ENCODE results near the gene RDX. TPM values are rescaled to one million over a fixed set of nuclear protein-coding genes. Genes with fewer than 3 reads are reported as not detected.
A peak's percentile ranks its signal among the peaks of the same experiment; 100 is the strongest.

The RDX gene
- polyA plus RNA-seq: 10 to 100 TPM in 1 of 4 donors, 1 to 10 TPM in 3; 1.6 to 60.6 (median 6.7) TPM
- long read RNA-seq, donor 1, full-length matches to known transcripts: 9 of 27 reads
- long read RNA-seq, donor 1, partial matches to known transcripts: 18 of 27 reads
- long read RNA-seq, donor 1, other reads (novel, unspliced or antisense): 0 of 27 reads
- long read RNA-seq, donor 2: 0 reads
- long read RNA-seq, donor 3, partial matches to known transcripts: 20 of 21 reads
- long read RNA-seq, donor 3, other reads (novel, unspliced or antisense): 0 of 21 reads
- long read RNA-seq, donor 4: 0 reads
- long read RNA-seq, donor 5, partial matches to known transcripts: 0 of 1 reads
- long read RNA-seq, donor 5, other reads (novel, unspliced or antisense): 0 of 1 reads
- long read RNA-seq, donor 6, full-length matches to known transcripts: 2 of 2 reads
- long read RNA-seq, donor 6, partial matches to known transcripts: 0 of 2 reads
- long read RNA-seq, donor 6, other reads (novel, unspliced or antisense): 0 of 2 reads
- long read RNA-seq, donor 7: 0 reads
- long read RNA-seq, donor 8: 0 reads
- long read RNA-seq, donor 9: 0 reads
- long read RNA-seq, donor 10, full-length matches to known transcripts: 3 of 17 reads
- long read RNA-seq, donor 10, partial matches to known transcripts: 14 of 17 reads
- long read RNA-seq, donor 10, other reads (novel, unspliced or antisense): 0 of 17 reads

DNA sequence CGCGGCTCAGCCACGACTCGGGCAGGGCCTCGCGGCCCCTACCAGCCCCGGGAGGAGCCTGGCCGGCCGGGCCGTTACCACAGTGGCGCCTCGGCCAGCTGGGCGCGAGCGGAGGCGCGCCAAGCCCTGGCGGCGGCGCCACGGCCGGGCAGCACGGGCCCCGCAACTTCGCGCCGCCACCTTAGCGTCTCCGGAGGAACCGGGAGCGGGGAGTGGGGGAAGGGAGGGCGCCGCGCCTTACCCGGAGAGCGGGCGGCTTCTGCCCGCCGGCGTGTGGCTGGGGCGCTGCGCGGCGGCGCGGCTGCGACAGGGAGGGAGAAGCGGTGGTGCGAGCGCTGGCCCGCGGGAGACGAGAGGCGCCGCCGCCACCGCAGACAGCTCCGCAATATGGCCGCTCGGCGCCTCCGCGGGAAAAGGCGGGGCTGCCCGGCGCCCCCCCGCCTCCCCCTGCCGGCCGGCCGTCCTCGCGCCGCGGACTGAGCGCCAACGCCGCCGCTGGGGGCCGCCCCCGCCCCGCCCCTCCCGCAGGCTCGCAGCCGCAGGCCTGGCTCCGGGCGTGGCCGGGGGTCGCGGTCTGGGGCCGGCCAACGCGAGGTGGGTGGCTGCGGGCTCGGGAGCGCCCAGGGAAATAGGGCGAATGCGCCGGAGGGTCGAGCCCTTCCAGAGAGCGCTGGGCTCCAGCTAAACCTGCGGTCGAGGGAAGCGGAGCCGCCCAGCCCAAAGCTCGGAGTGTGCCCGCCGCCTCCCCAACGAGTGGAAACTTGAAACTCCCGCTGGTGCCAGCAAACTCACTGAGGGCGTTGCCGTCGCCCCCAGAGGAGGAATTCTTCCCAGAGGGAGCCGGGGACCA, at the start of gene RDX:
Gene RDX (minus strand): TSS at position 389 of the 850 bp plus-strand sequence. CDS start 16,922 bp downstream, outside the sequence.
- Histone ChIP-seq H3K4me1 (ENCODE audit: control insufficient read depth in 3 of 3, insufficient read depth in 2 of 3, low read depth in 1 of 3, low read length in 2 of 3) (peaks cover 0 to 14% (median 0%) of the 10 kb centered on the region in 3 donors), H3K36me3 (ENCODE audit: control insufficient read depth in 3 of 3, insufficient read depth in 2 of 3, low read depth in 1 of 3, low read length in 3 of 3) (peaks cover 0 to 6% (median 0%) of the 10 kb centered on the region in 3 donors), H3K9me3 (ENCODE audit: control insufficient read depth in 2 of 2, insufficient read depth in 1 of 2, low read depth in 1 of 2, low read length in 1 of 2) (no peaks in the 10 kb centered on the region), H3K27me3 (ENCODE audit: control insufficient read depth in 3 of 3, insufficient read depth in 3 of 3, low read length in 3 of 3) (peaks cover 0 to 6% (median 2%) of the 10 kb centered on the region in 3 donors), H3K4me3 (ENCODE audit: low read depth in 1 of 3, low read length in 3 of 3) (peak within 1 kb of the TSS; percentile 66 to 87 (median 86)), H3K27ac (ENCODE audit: low read depth in 1 of 3, low read length in 2 of 3) (peak within 1 kb of the TSS; percentile 69 to 94 (median 84))
- peak; percentile 6 to 87 for DNase-seq
- WGBS, 3 donors: 0 to 1% (median 1%) methylated on average over 62 to 113 of the region's 113 CpGs
- FAIRE-seq: no peak

- Histone ChIP-seq H3K36me3 (ENCODE audit: control insufficient read depth in 3 of 3, insufficient read depth in 2 of 3, low read depth in 1 of 3, low read length in 3 of 3) (no peaks in the 10 kb centered on the region), H3K27me3 (ENCODE audit: control insufficient read depth in 3 of 3, insufficient read depth in 3 of 3, low read length in 3 of 3) (no peaks in the 10 kb centered on the region), H3K27ac (ENCODE audit: low read depth in 1 of 3, low read length in 2 of 3) (no peak overlapping the region), H3K9me3 (ENCODE audit: control insufficient read depth in 2 of 2, insufficient read depth in 1 of 2, low read depth in 1 of 2, low read length in 1 of 2) (no peaks in the 10 kb centered on the region), H3K4me1 (ENCODE audit: control insufficient read depth in 3 of 3, insufficient read depth in 2 of 3, low read depth in 1 of 3, low read length in 2 of 3) (peaks cover 0 to 6% (median 0%) of the 10 kb centered on the region in 3 donors), H3K4me3 (ENCODE audit: low read depth in 1 of 3, low read length in 3 of 3) (no peak overlapping the region)
- FAIRE-seq: no peak
- no peak for DNase-seq
- 43 to 74% (median 53%) methylated on average over 3 of the region's 3 CpGs for WGBS, 3 donors
These were observed 49.3 kb upstream of the RDX start for GRCh38 chr11:110345743-110346142.

DNA sequence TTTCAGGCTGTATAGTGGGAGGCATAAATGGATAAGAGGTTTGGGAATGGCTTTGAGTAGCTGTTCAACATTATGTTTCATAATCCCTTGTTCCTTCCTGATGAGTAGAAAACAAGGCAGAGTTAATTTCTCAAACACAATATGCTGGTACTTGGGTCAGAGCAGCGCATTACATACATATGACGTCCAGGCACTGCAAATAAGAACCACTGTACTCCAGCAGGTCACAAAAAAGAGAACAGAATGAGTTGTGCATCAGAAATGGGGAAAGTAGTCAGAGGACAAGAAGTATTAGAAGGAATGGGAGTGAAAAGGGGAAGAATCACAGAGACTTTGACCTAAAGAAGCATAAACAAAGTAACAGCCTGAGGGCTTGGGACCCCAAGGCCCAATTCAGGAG, 44.0 kb upstream of the RDX start:
- H3K27ac ChIP-seq (ENCODE audit: low read depth in 1 of 3, low read length in 2 of 3): no peak overlapping the region
- peaks cover 0 to 4% (median 0%) of the 10 kb centered on the region in 3 donors for H3K27me3 ChIP-seq (ENCODE audit: control insufficient read depth in 3 of 3, insufficient read depth in 3 of 3, low read length in 3 of 3)
- H3K4me3 ChIP-seq (ENCODE audit: low read depth in 1 of 3, low read length in 3 of 3): no peak overlapping the region
- no peaks in the 10 kb centered on the region for H3K4me1 ChIP-seq (ENCODE audit: control insufficient read depth in 3 of 3, insufficient read depth in 2 of 3, low read depth in 1 of 3, low read length in 2 of 3)
- no peaks in the 10 kb centered on the region for H3K9me3 ChIP-seq (ENCODE audit: control insufficient read depth in 2 of 2, insufficient read depth in 1 of 2, low read depth in 1 of 2, low read length in 1 of 2)
- no peaks in the 10 kb centered on the region for H3K36me3 ChIP-seq (ENCODE audit: control insufficient read depth in 3 of 3, insufficient read depth in 2 of 3, low read depth in 1 of 3, low read length in 3 of 3)
- FAIRE-seq (no peak), DNase-seq (no peak)
- WGBS, 3 donors: 56 to 69% (median 63%) methylated on average over 2 of the region's 2 CpGs

DNA sequence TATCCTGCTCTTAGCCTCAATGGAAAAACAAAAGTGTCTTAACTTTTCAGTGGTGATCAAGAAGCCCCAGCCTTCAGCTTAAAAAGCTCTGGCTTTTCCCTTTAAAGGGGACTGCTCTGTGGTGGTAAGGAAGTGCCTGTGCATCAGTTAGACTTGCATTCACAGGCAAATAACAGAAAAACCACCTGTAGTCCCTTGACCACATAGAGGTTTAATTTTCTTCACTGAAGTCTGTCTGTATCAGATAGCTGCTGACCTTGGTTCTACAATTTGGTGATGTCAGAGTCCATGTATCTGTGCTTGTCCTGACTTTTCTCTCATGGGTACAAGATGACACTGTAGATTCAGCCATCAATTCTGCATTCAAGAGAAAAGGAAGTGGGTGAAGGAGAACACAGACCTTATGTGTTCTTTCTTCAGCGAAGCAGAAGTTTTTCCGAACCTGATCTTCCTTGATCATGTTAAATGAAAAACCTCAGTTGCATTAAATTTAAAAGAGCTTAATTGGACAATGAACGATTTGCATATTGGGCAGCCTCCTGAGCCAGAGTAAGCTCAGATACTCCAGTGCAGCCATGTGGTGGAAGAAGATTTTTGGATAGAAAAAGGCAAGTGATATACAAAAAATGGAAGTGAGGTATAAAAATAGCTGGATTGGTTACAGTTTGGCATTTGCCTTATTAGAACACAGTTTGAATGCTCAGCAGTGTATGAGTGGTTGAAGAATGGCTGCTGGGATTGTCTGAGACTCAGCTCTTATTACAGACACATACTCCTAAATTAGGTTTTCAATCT, 43.2 kb upstream of the RDX start:
- DNase-seq (no peak), FAIRE-seq (no peak)
- H3K4me3 ChIP-seq (ENCODE audit: low read depth in 1 of 3, low read length in 3 of 3): no peak overlapping the region
- no peak overlapping the region for H3K27ac ChIP-seq (ENCODE audit: low read depth in 1 of 3, low read length in 2 of 3)
- 83 to 85% (median 85%) methylated on average over 3 of the region's 3 CpGs for WGBS, 3 donors
- no peaks in the 10 kb centered on the region for H3K36me3 ChIP-seq (ENCODE audit: control insufficient read depth in 3 of 3, insufficient read depth in 2 of 3, low read depth in 1 of 3, low read length in 3 of 3)
- no peaks in the 10 kb centered on the region for H3K4me1 ChIP-seq (ENCODE audit: control insufficient read depth in 3 of 3, insufficient read depth in 2 of 3, low read depth in 1 of 3, low read length in 2 of 3)
- no peaks in the 10 kb centered on the region for H3K9me3 ChIP-seq (ENCODE audit: control insufficient read depth in 2 of 2, insufficient read depth in 1 of 2, low read depth in 1 of 2, low read length in 1 of 2)
- peaks cover 0 to 4% (median 0%) of the 10 kb centered on the region in 3 donors for H3K27me3 ChIP-seq (ENCODE audit: control insufficient read depth in 3 of 3, insufficient read depth in 3 of 3, low read length in 3 of 3)

DNA sequence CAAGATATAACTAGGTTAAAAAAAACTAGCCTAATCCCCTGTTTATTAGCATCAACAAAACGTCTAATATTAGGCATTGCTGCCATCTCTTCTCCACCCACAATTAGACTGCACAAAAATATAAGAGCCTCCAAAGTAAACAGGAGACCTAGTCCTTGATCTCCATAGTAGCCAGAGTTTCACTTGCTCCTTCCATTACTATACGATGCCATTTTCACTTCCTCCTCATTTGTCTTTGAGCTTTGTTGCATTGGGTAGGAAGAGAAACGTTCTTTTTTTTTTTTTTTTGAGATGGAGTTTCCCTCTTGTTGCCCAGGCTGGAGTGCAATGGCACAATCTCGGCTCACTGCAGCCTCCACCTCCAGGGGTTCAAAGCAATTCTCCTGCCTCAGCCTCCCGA, 42.3 kb upstream of the RDX start:
- no peaks in the 10 kb centered on the region for H3K36me3 ChIP-seq (ENCODE audit: control insufficient read depth in 3 of 3, insufficient read depth in 2 of 3, low read depth in 1 of 3, low read length in 3 of 3)
- H3K27ac ChIP-seq (ENCODE audit: low read depth in 1 of 3, low read length in 2 of 3): no peak overlapping the region
- no peak overlapping the region for H3K4me3 ChIP-seq (ENCODE audit: low read depth in 1 of 3, low read length in 3 of 3)
- DNase-seq (no peak), FAIRE-seq (no peak)
- H3K4me1 ChIP-seq (ENCODE audit: control insufficient read depth in 3 of 3, insufficient read depth in 2 of 3, low read depth in 1 of 3, low read length in 2 of 3): no peaks in the 10 kb centered on the region
- 60 to 67% (median 66%) methylated on average over 5 of the region's 5 CpGs for WGBS, 3 donors
- H3K9me3 ChIP-seq (ENCODE audit: control insufficient read depth in 2 of 2, insufficient read depth in 1 of 2, low read depth in 1 of 2, low read length in 1 of 2): no peaks in the 10 kb centered on the region
- peaks cover 0 to 4% (median 0%) of the 10 kb centered on the region in 3 donors for H3K27me3 ChIP-seq (ENCODE audit: control insufficient read depth in 3 of 3, insufficient read depth in 3 of 3, low read length in 3 of 3)

- 42 to 57% (median 56%) methylated on average over 4 of the region's 4 CpGs for WGBS, 3 donors
- Histone ChIP-seq H3K27ac (ENCODE audit: low read depth in 1 of 3, low read length in 2 of 3) (no peak overlapping the region), H3K9me3 (ENCODE audit: control insufficient read depth in 2 of 2, insufficient read depth in 1 of 2, low read depth in 1 of 2, low read length in 1 of 2) (no peaks in the 10 kb centered on the region), H3K4me3 (ENCODE audit: low read depth in 1 of 3, low read length in 3 of 3) (no peak overlapping the region), H3K27me3 (ENCODE audit: control insufficient read depth in 3 of 3, insufficient read depth in 3 of 3, low read length in 3 of 3) (peaks cover 0 to 4% (median 0%) of the 10 kb centered on the region in 3 donors), H3K36me3 (ENCODE audit: control insufficient read depth in 3 of 3, insufficient read depth in 2 of 3, low read depth in 1 of 3, low read length in 3 of 3) (no peaks in the 10 kb centered on the region), H3K4me1 (ENCODE audit: control insufficient read depth in 3 of 3, insufficient read depth in 2 of 3, low read depth in 1 of 3, low read length in 2 of 3) (no peaks in the 10 kb centered on the region)
- no peak for FAIRE-seq
- DNase-seq: peak in 1 of 2 donors; percentile 68
These were observed 41.3 kb upstream of the RDX start for GRCh38 chr11:110337570-110338193.

DNA sequence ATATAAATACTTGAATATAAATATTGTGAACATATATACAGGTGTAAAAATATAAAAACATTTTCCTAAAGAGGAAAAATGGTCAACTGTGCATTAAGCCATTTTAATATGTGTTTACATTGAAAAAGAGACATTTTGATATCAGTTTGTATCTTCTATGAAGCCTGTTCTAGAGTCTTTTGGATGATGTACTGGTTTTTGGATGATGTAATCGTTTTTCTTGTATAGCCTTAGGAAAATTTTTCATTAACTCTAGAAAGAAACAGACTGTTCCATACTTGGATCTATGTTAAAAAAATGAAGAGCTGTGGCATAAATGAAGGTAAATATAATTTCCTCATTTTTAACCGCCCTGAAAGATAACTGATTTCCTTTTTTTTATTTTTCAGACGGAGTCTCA, 39.6 kb upstream of the RDX start:
- 78 to 84% (median 82%) methylated on average over 3 of the region's 3 CpGs for WGBS, 3 donors
- FAIRE-seq: no peak

More for the DNA sequence above, 39.6 kb upstream of the RDX start:
- H3K4me3 ChIP-seq (ENCODE audit: low read depth in 1 of 3, low read length in 3 of 3): no peak overlapping the region
- no peak for DNase-seq
- H3K27me3 ChIP-seq (ENCODE audit: control insufficient read depth in 3 of 3, insufficient read depth in 3 of 3, low read length in 3 of 3): peaks cover 0 to 4% (median 0%) of the 10 kb centered on the region in 3 donors
- no peaks in the 10 kb centered on the region for H3K36me3 ChIP-seq (ENCODE audit: control insufficient read depth in 3 of 3, insufficient read depth in 2 of 3, low read depth in 1 of 3, low read length in 3 of 3)
- no peaks in the 10 kb centered on the region for H3K9me3 ChIP-seq (ENCODE audit: control insufficient read depth in 2 of 2, insufficient read depth in 1 of 2, low read depth in 1 of 2, low read length in 1 of 2)
- H3K4me1 ChIP-seq (ENCODE audit: control insufficient read depth in 3 of 3, insufficient read depth in 2 of 3, low read depth in 1 of 3, low read length in 2 of 3): no peaks in the 10 kb centered on the region
- H3K27ac ChIP-seq (ENCODE audit: low read depth in 1 of 3, low read length in 2 of 3): no peak overlapping the region
